ENCODE data around the gene DPYSL4. TPM values are rescaled to one million over a fixed set of nuclear protein-coding genes. Genes with fewer than 3 reads are reported as not detected.
A peak's percentile ranks its signal among the peaks of the same experiment; 100 is the strongest.

DPYSL4 gene
- polyA plus RNA-seq, 3 donors = 0.08 TPM; not detected in 2

- H3K27me3 ChIP-seq (ENCODE audit: control insufficient read depth in 2 of 2, insufficient read depth in 2 of 2, low read length in 2 of 2) = no peaks in the 10 kb centered on the region
- H3K4me2 ChIP-seq (replicated peaks; ENCODE audit: extremely low read depth, low read length, poor library complexity, severe bottlenecking) = peak overlapping the region; percentile 75
- Mint-ChIP-seq H3K4me1 (peaks cover 56% of the 10 kb centered on the region), H3K9me3 (peaks cover 0 to 2% (median 0%) of the 10 kb centered on the region in 7 donors), H3K27me3 (ENCODE audit: low read depth in 3 of 3) (peaks cover 4 to 6% (median 6%) of the 10 kb centered on the region in 3 donors), H3K27ac (peak overlapping the region in 5 of 7 donors; percentile 69 to 82 (median 77)), H3K4me3 (peak overlapping the region; percentile 63 to 78), H3K36me3 (peaks cover 16 to 40% of the 10 kb centered on the region in 2 donors)
- H3K9ac ChIP-seq (ENCODE audit: insufficient read depth, low read length, poor library complexity, severe bottlenecking) = peak overlapping the region; percentile 28
- H3K36me3 ChIP-seq (replicated peaks in 1 of 2; ENCODE audit: control insufficient read depth in 1 of 2, insufficient read depth in 2 of 2, low read length in 2 of 2) = peaks cover 6 to 10% of the 10 kb centered on the region in 2 donors
- H3K4me1 ChIP-seq (ENCODE audit: control insufficient read depth in 1 of 2, insufficient read depth in 2 of 2, low read length in 2 of 2) = peaks cover 56 to 68% of the 10 kb centered on the region in 2 donors
- peak overlapping the region; percentile 54 to 76 for H3K27ac ChIP-seq (ENCODE audit: low read depth in 1 of 2, low read length in 2 of 2)
- peak overlapping the region in 1 of 3 experiments; percentile 59 for H3K4me3 ChIP-seq (replicated peaks in 1 of 3; ENCODE audit: low read depth in 2 of 3, low read length in 3 of 3)
- WGBS (ENCODE audit: insufficient coverage) = 51% methylated on average over 7 of the region's 8 CpGs
- no peaks in the 10 kb centered on the region for H4K20me1 ChIP-seq (ENCODE audit: insufficient read depth, low read length)
- H3K9me3 ChIP-seq (replicated peaks in 1 of 2; ENCODE audit: control insufficient read depth in 1 of 2, insufficient read depth in 1 of 2, low read length in 2 of 2) = no peaks in the 10 kb centered on the region
- TF ChIP-seq, protein P1, sequence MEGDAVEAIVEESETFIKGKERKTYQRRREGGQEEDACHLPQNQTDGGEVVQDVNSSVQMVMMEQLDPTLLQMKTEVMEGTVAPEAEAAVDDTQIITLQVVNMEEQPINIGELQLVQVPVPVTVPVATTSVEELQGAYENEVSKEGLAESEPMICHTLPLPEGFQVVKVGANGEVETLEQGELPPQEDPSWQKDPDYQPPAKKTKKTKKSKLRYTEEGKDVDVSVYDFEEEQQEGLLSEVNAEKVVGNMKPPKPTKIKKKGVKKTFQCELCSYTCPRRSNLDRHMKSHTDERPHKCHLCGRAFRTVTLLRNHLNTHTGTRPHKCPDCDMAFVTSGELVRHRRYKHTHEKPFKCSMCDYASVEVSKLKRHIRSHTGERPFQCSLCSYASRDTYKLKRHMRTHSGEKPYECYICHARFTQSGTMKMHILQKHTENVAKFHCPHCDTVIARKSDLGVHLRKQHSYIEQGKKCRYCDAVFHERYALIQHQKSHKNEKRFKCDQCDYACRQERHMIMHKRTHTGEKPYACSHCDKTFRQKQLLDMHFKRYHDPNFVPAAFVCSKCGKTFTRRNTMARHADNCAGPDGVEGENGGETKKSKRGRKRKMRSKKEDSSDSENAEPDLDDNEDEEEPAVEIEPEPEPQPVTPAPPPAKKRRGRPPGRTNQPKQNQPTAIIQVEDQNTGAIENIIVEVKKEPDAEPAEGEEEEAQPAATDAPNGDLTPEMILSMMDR (IDR thresholded peaks at IDR 0.05) = no peak
- no peak overlapping the region for H2AFZ ChIP-seq (ENCODE audit: insufficient read depth, low read depth, low read length, poor library complexity, severe bottlenecking)
- intact Hi-C loops (cut with micrococcal nuclease) = loop anchor here (5.0 to 10.0 kb wide), 3 partner anchors 79 to 409 kb away; partner anchors contain the start of gene STK32C (in 1 of the 2)
- H3K79me2 ChIP-seq (ENCODE audit: insufficient read depth, low read length) = no peaks in the 10 kb centered on the region
- DNase-seq = no peak
These were observed 39.1 kb downstream of the DPYSL4 start for GRCh38 chr10:132225849-132226205.

DNA sequence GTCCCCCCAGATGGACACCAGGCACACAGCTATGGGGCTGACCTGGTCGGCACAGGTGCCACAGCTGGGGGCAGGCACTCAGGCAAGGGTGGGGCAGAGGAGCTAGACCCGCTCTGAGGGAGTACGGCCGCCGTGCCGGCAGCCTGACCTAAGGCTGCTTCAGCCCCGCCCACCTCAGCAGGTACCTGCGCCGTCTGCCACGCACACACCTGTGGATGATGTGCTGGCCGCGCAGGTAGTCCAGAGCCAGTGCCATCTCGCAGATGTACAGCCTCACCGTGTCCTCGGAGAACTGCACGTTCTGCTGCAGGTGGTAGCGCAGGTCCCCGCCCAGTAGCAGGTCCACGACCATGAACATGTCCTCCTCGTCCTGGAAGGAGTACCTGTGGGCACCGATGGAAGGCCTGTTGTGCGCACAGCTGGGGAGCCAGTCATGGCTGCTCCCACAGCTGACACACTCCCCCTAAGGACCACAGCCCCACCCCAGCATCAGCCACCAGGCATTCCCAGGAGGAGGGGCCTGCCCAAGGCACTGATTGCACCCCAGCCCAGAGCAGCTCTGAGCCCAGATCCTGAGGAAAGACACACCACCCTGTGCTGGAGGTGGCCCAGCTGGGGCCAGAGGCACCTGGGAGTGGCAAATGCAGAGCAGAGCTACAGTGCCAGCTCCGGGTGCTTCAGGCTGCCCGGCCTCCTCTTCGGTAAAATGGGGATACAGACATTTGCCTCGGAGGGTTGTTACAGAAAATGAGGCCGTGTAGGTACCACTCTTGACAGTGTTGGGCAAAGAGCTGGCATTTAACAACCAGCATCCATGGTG, 40.0 kb downstream of the DPYSL4 start:
- no peaks in the 10 kb centered on the region for H4K20me1 ChIP-seq (ENCODE audit: insufficient read depth, low read length)
- Mint-ChIP-seq H3K9me3 (peaks cover 0 to 2% (median 0%) of the 10 kb centered on the region in 7 donors), H3K4me1 (peaks cover 56% of the 10 kb centered on the region), H3K36me3 (peaks cover 12 to 33% of the 10 kb centered on the region in 2 donors), H3K27me3 (ENCODE audit: low read depth in 3 of 3) (peaks cover 6 to 9% (median 8%) of the 10 kb centered on the region in 3 donors), H3K27ac (peak overlapping the region in 6 of 7 donors; percentile 30 to 84 (median 77)), H3K4me3 (peak overlapping the region; percentile 63 to 78)
- no peaks in the 10 kb centered on the region for H3K27me3 ChIP-seq (ENCODE audit: control insufficient read depth in 2 of 2, insufficient read depth in 2 of 2, low read length in 2 of 2)
- WGBS (ENCODE audit: insufficient coverage) = 92% methylated on average over 24 of the region's 27 CpGs
- H2AFZ ChIP-seq (ENCODE audit: insufficient read depth, low read depth, low read length, poor library complexity, severe bottlenecking) = no peak overlapping the region
- TF ChIP-seq, protein P1 (IDR thresholded peaks at IDR 0.05) = no peak
- H3K9ac ChIP-seq (ENCODE audit: insufficient read depth, low read length, poor library complexity, severe bottlenecking) = peak overlapping the region; percentile 28
- peak overlapping the region in 1 of 3 experiments; percentile 59 for H3K4me3 ChIP-seq (replicated peaks in 1 of 3; ENCODE audit: low read depth in 2 of 3, low read length in 3 of 3)
- peak overlapping the region; percentile 36 to 76 for H3K27ac ChIP-seq (ENCODE audit: low read depth in 1 of 2, low read length in 2 of 2)
- H3K36me3 ChIP-seq (replicated peaks in 1 of 2; ENCODE audit: control insufficient read depth in 1 of 2, insufficient read depth in 2 of 2, low read length in 2 of 2) = peaks cover 6 to 9% of the 10 kb centered on the region in 2 donors
- peak overlapping the region; percentile 75 for H3K4me2 ChIP-seq (replicated peaks; ENCODE audit: extremely low read depth, low read length, poor library complexity, severe bottlenecking)
- H3K79me2 ChIP-seq (ENCODE audit: insufficient read depth, low read length) = no peaks in the 10 kb centered on the region
- H3K9me3 ChIP-seq (replicated peaks in 1 of 2; ENCODE audit: control insufficient read depth in 1 of 2, insufficient read depth in 1 of 2, low read length in 2 of 2) = no peaks in the 10 kb centered on the region
- intact Hi-C loops (cut with micrococcal nuclease) = loop anchor here (5.0 to 10.0 kb wide), 3 partner anchors 78 to 408 kb away; partner anchors contain the start of gene STK32C (in 1 of the 2)
- DNase-seq = no peak
- peaks cover 65 to 77% of the 10 kb centered on the region in 2 donors for H3K4me1 ChIP-seq (ENCODE audit: control insufficient read depth in 1 of 2, insufficient read depth in 2 of 2, low read length in 2 of 2)
